ENCODE results near the gene AGPAT3.

GRCh38 chr21:43931489-43931888 lies 66.5 kb downstream of the AGPAT3 start:
- TF ChIP-seq CTCF (IDR thresholded peaks at IDR 0.05; ENCODE audit: poor library complexity): no peak
- TF ChIP-seq EZH2 (IDR thresholded peaks at IDR 0.05; ENCODE audit: borderline replicate concordance): no peak

All from hepatocyte (in vitro differentiated cells).